ENCODE data around the gene MISP3.
"Not testable (repeated sequence)": the region's sequence is repeated elsewhere in the genome, so short reads cannot be mapped to it uniquely, and the experiment has no call there.

MISP3 gene

DNA sequence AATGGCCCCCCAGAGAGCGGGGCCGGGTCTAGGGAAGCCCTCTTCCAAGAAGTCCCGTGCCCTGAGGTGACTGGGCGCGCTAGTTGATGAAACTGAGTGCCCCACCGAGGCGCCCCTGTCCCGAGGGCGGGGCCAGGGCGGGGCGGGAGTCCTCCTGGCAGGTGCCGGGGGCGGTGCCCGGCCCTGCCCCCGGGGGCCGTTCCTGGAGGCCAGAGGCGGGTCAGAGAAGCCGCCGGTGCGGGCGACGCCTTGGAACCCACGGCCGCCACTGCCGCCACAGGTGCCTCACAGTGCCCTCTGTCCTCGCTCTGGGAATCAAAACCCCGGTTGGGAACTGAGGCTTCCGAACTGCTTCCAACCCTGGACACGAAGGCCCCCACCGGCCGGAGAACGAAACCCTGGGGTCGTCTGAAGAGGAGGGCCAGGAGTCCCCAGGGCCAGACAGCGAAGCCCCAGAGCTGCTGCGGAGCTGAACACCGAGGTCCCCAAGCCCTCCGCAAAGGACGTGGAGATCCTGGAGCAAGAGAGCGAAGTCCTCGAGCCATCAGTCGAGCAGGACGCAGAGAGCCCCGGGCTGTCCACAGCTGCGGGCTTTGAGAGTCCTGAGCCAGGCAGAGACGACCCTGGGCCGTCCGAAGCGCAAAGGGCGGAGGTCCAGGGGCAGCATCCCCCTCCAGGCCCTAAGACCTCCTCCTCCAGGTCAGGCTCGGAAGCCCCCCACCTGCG lies at the start of gene MISP3:
Gene MISP3, plus strand, starts transcription at position 252 of the 726 bp plus-strand sequence. CDS start 524 bp downstream, outside the sequence.
- no peak for DNase-seq

DNA sequence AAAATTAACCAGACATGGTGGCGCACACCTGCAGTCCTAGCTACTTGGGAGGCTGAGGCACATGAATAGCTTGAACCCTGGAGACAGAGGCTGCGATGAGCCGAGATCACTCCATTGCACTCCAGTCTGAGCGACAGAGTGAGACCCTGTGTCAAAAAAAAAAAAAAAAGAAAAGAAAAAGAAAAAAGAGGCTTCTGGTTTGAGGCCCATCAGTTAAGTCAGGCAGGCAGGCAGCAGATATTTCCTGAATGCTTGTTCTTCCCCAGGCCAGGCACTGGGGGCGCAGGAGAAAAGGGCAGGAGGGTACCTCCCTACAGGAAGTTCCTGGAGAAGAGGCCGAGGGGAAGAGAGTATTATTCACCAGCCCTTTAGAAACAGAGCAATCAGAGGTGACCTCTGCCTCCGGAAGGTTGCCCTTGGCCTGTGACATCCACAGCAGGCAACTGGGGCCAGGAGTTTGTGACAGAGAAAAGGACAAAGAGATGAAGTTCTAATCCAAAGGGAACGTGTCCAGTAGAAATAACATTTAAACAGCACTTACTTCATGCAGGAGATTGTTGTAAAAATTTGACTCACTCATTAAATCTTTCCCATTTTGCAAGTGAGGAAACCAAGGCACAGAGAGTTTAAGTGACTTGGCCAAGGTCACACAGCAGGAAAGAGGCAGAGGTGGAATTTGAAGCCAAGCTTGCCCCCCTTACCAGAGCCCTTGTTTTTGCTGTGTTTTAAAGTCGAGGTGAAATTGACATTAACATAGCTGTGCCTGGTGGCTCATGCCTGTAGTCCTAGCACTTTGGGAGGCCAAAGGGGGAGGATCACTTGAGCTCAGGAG lies 49.0 kb upstream of the MISP3 start:
- no peak for DNase-seq

DNA sequence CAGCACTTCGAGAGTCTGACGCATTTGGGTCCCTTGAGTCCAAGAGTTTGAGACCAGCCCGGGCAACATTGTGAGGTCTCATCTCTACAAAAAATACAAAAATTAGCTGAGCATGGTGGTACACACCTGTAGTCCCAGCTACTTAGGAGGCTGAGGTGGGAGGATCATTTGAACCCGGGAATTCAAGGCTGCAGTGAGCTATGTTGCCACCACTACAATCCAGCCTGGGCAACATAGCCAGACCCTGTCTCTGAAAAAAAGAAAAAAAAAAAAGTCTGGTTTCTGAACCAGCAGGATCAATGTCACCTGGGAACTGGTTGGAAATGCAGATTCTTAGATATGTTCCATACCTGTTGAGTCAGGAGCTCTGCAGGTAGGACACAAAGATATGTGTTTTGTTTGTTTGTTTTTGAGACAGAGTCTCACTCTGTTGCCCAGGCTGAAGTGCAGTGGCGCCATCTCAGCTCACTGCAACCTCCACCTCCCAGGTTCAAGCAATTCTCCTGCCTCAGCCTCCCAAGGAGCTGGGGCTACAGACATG lies 45.9 kb upstream of the MISP3 start:
- DNase-seq, result not testable (repeated sequence)

DNA sequence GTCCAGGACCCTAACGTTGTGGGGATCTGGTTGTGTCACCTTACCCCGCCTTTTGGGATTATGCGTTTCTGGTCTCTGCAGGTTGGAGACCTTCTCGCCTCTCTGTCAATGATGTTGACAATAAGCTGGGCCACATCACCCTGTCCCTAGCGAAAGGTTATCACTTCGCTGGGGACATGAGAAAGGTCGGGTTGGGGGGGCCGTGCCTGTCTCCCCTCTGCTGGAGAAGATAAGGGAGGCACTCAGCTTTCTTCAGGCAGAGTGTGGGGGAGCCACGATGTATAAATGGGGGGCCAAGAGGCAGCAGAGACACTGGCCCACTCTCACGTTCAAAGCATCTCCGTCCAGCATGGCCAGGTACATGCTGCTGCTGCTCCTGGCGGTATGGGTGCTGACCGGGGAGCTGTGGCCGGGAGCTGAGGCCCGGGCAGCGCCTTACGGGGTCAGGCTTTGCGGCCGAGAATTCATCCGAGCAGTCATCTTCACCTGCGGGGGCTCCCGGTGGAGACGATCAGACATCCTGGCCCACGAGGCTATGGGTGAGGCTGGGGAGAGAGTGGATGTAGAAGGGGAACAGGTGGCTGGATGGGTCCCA lies 44.6 kb upstream of the MISP3 start, which contains the start of gene RLN3:
Gene RLN3, plus strand, starts transcription at position 293 of the 595 bp plus-strand sequence. Its CDS starts 57 bp downstream, at position 350.
- no peak for DNase-seq

DNA sequence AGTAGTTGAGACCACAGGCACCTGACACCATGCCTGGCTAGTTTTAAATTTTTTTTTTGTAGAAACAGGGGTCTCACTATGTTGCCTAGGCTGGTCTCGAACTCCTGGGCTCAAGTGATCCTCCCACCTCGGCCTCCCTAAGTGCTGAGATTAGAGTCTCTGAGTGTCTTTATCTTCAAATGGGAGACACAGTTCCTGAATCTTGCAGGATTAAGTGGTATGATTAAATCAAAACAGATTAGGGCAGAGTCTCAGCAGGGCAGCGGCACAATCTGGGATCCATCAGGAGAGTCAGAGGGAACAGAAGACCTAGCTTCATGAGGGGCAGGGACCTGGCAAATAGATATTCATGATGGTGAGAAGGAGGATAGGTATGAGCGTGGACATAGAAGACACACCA lies 43.7 kb upstream of the MISP3 start:
- DNase-seq, result no peak

DNA sequence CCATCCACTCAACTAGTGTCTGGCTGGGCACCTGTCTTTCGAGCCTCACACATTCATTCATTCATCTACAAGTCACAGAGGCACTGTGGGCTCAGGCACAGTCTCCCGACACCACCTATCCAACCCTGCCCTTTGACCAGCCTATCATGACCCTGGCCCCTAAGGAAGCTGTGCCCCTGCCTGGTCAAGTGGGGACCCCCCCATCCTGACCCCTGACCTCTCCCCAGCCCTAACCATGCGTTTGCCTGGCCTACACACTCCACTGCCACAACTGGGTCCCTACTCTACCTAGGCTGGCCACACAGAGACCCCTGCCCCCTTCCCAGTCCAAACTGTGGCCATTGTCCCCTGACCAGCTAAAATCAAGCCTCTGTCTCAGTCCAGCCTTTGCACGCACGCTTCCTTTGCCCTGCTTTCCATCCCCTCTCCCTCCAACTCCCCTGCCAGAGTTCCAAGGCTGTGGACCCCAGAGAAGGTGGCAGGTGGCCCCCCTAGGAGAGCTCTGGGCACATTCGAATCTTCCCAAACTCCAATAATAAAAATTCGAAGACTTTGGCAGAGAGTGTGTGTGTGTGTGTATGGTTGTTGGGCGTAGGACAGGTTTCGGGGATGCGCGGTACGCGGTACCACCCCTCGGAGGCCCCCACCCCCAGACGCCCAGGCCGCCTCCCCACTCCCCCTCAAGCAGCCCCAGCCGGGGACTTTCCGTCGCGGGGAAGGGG lies 41.4 kb upstream of the MISP3 start:
- no peak for DNase-seq

DNA sequence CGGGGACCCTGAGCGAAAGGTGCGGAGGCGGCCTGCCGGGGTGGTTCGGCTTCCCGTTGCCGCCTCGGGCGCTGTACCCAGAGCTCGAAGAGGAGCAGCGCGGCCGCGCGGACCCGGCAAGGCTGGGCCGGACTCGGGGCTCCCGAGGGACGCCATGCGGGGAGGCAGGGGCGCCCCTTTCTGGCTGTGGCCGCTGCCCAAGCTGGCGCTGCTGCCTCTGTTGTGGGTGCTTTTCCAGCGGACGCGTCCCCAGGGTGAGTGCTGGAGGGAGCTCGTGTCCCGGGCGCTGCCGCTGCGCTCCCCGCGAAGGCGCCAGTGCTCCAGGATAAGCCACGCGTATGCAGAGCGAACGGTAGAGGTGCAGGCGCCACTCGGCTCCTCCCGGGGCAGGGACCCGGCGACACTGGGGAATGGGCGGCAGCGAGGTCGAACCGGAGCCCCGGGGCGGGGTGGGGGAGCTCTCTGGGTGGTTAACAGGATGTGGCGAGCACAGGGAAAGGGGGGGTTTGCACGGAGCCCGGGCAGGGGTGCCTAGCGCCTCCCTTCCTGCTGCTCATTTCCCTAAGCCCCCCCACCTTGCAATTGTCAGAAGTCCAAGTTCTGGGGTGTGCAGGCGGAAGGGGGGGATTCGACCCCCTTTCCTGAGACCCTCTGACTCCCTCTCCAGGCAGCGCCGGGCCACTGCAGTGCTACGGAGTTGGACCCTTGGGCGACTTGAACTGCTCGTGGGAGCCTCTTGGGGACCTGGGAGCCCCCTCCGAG lies 40.7 kb upstream of the MISP3 start, which contains the start of gene IL27RA:
Gene IL27RA, plus strand, starts transcription at position 44 of the 762 bp plus-strand sequence. Its CDS starts 111 bp downstream, at position 155.
- DNase-seq, result peak; percentile 75

DNA sequence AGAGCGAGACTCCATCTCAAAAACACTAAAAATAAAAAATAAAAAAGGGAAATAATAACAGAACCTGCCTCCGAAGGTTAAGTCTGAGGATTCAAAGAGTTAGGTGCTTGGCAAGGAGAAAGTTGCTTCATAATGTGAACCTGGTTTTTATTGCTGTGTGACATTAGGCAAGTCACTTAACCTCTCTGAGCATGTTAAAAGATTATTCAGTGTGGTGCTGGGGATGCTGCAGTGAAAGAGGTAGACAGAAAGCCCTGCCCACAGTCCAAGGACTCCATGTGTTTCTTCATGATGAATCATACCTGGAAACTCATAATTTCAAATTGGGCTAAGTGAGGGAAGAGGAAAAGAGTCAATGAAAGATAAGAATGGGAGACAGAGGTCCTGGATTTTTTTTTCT lies 38.6 kb upstream of the MISP3 start:
- DNase-seq, result no peak

DNA sequence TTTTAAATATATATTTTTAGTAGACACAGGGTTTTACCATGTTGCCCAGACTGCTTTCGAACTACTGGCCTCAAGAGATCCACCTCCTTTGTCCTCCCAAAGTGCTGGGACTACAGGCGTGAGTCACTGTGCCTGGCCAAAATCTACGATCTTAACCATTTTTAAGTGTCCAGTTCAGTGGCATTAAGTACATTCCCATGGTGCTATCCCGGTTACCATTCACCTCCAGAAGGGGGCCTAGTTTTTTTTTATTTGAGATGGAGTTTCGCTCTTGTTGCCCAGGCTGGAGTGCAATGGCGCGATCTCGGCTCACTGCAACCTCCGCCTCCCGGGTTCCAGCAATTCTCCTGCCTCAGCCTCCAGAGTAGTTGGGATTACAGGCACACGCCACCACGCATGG lies 37.4 kb upstream of the MISP3 start:
- not testable (repeated sequence) for DNase-seq

DNA sequence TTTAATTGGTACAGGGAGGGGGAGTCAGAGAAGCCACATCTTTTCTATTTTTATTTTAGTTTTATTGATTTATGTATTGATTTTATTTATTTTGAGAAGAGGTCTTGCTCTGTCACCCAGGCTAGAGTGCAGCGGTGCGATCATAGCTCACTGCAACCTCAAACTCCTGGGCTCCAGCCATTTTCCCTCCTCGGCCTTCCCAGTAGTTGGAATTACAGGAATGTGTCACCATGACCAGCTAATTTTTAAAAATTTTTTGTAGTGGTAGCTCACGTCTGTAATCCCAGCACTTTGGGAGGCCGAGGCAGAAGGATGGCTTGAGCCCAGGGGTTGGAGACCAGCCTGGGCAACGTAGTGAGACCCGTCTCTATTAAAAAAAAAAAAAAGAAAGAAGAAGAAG lies 36.9 kb upstream of the MISP3 start:
- no peak for DNase-seq

DNA sequence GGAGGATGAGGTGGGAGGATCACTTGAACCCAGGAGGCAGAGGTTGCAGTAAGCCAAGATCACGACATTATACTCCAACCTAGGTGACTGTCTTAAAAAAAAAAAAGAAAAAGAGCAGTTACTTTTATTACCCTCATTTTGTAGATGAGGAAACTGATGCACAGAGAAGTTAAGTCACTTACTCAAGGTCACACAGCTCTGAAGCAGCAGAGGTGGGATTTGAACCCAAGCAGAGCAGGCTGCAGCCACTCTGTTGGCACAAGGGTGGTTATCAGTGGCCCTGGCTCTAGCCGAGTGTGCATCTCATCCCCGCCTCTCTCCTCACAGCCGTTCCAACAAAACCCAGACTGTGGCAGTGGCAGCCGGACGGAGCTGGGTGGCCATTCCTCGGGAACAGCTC lies 33.4 kb upstream of the MISP3 start:
- DNase-seq, result no peak

DNA sequence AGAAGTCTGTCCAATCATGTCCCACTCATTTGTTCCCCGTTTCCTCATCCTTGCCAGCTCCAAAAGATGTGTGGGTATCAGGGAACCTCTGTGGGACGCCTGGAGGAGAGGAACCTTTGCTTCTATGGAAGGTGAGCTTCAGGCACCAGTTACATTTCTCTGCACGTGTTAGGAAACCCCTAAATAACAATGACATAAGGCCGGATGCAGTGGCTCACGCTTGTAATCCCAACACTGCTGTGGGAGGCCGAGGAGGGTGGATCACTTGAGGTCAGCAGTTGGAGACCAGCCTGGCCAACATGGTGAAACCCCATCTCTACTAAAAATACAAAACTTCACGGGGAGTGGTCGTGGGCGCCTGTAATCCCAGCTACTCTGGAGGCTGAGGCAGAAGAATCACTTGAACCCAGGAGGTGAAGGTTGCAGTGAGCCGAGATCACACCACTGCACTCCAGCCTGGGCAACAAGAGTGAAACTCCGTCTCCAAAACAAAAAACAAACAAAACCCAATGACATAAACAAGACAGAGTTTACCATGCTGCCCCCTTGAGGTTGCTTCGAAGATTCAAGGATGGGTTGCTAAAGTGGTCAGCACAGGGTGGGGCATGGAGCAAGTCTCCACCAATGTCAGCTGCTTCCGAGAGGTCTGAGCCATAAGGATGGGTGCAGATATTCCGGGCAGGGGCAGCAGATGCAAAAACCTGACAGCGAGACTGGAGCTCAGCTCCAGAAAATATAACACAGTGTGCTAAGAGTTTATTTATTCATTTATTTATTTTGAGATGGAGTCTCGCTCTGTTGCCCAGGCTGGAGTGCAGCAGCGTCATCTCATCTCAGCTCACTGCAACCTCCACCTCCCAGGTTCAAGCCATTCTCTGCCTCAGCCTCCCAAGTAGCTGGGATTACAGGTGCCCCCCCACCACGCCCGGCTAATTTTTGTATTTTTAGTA lies 29.7 kb upstream of the MISP3 start:
- peak; percentile 59 for DNase-seq

DNA sequence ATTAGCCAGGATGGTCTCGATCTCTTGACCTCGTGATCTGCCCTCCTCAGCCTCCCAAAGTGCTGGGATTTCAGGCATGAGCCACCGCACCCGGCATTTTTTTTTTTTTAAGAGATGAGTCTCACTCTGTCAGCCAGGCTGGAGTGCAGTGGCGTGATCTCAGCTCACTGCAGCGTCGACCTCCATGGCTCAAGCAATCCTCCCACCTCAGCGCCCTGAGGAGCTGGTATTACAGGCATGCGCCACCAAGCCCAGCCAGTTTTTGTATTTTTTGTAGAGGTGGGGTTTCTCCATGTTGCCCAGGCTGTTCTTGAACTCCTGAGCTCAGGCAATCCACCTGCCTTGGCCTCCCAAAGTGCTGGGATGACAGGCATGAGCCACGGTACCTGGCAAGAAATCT lies 24.7 kb upstream of the MISP3 start:
- DNase-seq, result not testable (repeated sequence)

DNA sequence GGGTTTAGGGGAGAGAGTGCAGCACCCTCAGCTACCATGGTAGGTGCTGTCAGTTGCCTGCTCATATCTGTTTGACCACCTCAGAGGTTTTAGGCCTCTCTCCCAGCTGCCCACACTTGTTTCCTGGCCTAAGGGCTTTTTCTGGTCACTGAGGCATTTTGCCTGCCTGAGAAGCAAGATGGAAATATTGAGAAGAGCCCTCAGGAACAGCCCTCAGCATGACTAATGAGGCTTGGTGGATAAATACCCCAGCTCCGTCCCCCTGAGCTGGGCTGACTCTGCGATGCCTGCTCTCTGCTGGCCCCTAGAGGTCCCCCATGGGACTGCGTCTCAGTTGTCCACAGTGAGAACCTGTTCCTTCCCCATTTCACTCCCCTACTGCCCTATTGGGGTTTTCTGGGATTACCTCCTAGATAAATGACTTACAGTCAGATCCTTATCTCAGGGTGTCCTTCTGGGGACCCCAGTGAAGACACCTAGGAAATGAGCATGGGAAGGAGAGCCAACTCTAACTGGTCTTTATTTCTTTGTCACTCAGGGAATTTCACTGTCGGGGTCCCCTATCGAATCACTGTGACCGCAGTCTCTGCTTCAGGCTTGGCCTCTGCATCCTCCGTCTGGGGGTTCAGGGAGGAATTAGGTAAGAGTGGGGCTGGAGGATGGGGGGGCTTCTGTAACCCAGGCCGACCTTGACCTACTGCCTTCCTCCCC lies 24.0 kb upstream of the MISP3 start:
- no peak for DNase-seq

DNA sequence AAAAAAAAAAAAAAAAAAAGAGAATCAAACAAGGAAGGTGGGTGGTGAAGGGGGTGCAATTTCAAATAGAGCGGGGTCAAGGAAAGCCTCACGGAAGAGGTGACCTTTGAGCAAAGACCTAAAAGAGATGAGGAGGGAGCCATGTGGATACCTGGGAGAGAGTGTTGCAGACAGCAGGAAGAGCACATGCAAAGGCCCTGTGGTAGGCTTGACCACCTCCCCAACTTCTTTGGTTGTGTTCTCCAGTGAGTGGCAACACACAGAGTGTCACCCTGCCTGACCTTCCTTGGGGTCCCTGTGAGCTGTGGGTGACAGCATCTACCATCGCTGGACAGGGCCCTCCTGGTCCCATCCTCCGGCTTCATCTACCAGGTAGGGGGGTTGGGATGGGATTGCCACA lies 22.1 kb upstream of the MISP3 start:
- no peak for DNase-seq

DNA sequence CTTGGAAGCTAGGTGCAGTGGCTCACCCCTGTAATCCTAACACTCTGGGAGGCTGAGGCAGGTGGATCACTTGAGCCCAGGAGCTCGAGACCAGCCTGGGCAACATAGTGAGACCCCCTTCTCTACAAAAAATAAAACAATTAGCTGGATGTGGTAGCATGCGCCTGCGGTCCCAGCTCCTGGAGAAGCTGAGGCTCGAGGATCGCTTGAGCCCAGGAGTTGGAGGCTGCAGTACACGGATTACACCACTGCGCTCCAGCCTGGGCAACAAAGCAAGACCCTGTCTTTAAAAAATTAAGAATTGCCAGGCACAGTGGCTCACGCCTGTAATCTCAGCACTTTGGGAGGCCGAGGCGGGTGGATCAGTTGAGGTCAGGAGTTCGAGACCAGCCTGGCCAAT lies 21.6 kb upstream of the MISP3 start:
- not testable (repeated sequence) for DNase-seq

DNA sequence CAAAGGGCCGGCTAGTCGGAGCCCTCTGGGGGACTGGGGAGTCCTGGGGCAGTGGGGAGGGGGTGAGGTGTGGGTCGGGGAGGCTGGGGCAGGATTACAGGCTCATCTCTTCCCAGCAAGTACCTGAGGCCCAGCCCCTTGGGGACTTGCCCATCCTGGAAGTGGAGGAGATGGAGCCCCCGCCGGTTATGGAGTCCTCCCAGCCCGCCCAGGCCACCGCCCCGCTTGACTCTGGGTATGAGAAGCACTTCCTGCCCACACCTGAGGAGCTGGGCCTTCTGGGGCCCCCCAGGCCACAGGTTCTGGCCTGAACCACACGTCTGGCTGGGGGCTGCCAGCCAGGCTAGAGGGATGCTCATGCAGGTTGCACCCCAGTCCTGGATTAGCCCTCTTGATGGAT lies 20.6 kb upstream of the MISP3 start:
- DNase-seq, result no peak

DNA sequence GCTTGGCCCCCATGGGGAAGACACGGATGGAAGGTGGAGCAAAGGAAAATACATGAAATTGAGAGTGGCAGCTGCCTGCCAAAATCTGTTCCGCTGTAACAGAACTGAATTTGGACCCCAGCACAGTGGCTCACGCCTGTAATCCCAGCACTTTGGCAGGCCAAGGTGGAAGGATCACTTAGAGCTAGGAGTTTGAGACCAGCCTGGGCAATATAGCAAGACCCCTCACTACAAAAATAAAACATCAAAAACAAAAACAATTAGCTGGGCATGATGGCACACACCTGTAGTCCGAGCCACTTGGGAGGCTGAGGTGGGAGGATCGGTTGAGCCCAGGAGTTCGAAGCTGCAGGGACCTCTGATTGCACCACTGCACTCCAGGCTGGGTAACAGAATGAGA lies 20.1 kb upstream of the MISP3 start:
- DNase-seq, result no peak

DNA sequence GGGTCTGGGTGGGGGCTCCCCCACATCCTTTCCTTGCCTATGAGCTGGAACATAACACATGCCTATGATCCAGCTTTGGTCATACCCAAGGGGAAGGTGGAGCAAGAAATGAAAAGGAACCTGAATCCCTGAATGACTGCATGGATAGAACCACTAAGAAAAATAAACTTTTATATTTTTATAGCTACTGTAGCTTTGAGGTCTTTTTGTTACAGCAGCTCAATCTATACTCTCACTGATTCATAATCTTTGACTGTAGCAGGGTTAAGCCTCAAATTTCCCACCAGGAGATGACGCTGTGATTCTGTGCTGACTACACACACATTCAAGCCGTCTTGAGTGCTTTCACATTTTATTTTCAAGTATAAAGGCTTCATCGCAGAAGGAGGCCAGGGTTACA lies 19.6 kb upstream of the MISP3 start:
- no peak for DNase-seq

DNA sequence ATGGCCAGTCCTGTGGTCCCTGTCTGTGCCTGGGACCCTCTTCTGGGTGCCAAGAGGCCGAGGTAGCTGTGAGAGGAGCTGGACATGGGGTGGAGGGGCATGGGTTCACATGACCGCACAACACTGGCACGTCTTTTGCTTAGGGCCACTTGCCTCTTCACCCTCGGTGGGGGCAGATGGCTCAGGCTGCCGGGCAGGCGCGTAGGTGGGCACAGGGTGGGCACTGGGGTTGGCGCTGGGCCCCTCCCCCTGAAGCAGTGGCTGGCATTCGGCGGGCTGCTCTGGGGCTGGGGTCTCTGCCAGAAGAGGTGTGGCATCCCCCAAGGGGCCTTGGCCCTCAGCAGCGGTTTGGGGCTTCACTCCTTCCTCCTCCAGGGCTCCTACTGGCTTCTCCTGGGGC lies 19.1 kb upstream of the MISP3 start:
- DNase-seq, result no peak

Measured in left hindlimb (tissue), 1 donor.